ENCODE results near the gene YIF1A. TPM values are rescaled to one million over a fixed set of nuclear protein-coding genes. Genes with fewer than 3 reads are reported as not detected.

YIF1A gene
- polyA plus RNA-seq, 1 of the 3 experiments (the other 2 are of a cell fraction): 123 TPM

DNA sequence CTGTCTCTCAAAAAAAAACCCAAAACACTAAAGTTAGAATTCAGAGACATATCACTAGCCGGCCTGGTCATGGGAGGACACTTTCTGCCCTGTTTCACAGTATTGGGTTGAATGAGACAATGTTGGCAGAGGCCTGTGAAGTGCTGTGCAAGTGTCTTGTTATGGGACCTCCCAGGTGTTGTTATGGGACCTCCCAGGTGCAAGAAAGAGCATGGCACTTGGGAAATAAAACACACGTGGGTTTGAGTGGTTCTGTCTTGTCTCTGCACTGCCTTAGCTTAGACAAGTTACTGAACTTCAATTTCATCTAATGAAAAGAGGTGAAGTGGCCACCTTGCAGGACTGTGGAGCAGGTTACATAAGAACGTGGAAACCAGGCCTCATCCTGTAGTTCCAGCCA, 49.4 kb downstream of the YIF1A start:
- Histone ChIP-seq H3K36me3 (replicated peaks in 1 of 2; ENCODE audit: control insufficient read depth in 1 of 2, insufficient read depth in 2 of 2, low read length in 1 of 2) (peaks cover 20 to 90% of the 10 kb centered on the region in 2 experiments), H4K20me1 (ENCODE audit: insufficient read depth) (no peaks in the 10 kb centered on the region), H3K4me3 (ENCODE audit: low read depth in 2 of 2, low read length in 1 of 2) (no peak overlapping the region), H3K27ac (ENCODE audit: low read depth in 2 of 2, low read length in 1 of 2) (no peak overlapping the region), H3K4me1 (ENCODE audit: control insufficient read depth in 1 of 2, insufficient read depth in 2 of 2, low read depth in 1 of 2, low read length in 1 of 2) (no peaks in the 10 kb centered on the region), H3K79me2 (ENCODE audit: insufficient read depth) (no peaks in the 10 kb centered on the region), H3K27me3 (ENCODE audit: insufficient read depth) (no peaks in the 10 kb centered on the region), H3K9ac (no peak overlapping the region), H3K9me2 (no peaks in the 10 kb centered on the region), H3K4me2 (no peak overlapping the region), H2AFZ (ENCODE audit: low read depth) (no peak overlapping the region), H3F3A (replicated peaks; ENCODE audit: insufficient read depth) (no peaks in the 10 kb centered on the region), H3K9me3 (no peaks in the 10 kb centered on the region)
- no peak for DNase-seq
- TF ChIP-seq EZH2phosphoT487 (IDR thresholded peaks at IDR 0.05; ENCODE audit: borderline replicate concordance, low read depth): no peak
- no peak for TF ChIP-seq FOXM1 (IDR thresholded peaks at IDR 0.05; ENCODE audit: low read depth)
- TF ChIP-seq TCF12 (IDR thresholded peaks at IDR 0.05): no peak
- TF ChIP-seq, protein P1, sequence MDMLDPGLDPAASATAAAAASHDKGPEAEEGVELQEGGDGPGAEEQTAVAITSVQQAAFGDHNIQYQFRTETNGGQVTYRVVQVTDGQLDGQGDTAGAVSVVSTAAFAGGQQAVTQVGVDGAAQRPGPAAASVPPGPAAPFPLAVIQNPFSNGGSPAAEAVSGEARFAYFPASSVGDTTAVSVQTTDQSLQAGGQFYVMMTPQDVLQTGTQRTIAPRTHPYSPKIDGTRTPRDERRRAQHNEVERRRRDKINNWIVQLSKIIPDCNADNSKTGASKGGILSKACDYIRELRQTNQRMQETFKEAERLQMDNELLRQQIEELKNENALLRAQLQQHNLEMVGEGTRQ (IDR thresholded peaks at IDR 0.05; ENCODE audit: borderline replicate concordance, low read depth, low read length): no peak
- TF ChIP-seq REST (IDR thresholded peaks at IDR 0.05; ENCODE audit: low read depth, low read length): no peak
- no peak for TF ChIP-seq CTCF (IDR thresholded peaks at IDR 0.05)
- no peak for TF ChIP-seq SMC3 (IDR thresholded peaks at IDR 0.05; ENCODE audit: low read depth, low read length)
- no peak for TF ChIP-seq RFX5 (IDR thresholded peaks at IDR 0.05; ENCODE audit: low read length)
- WGBS (ENCODE audit: low lambda C conversion rate): 78% methylated on average over 2 of the region's 3 CpGs
- CTCF ChIA-PET: interaction anchor here (1.2 to 3.4 kb wide), 3 partner anchors 12 to 26 kb away, joined by 3 to 26 read pairs (median 4); no protein-coding TSS in a partner anchor
- POLR2A ChIA-PET: no interaction called here

GRCh38 chr11:66238786-66239413, 50.0 kb downstream of the YIF1A start:
- POLR2A ChIA-PET: interaction anchor here (0.7 kb wide), 1 partner anchor 19 kb away, joined by 3 read pairs; no protein-coding TSS in a partner anchor
- no peaks in the 10 kb centered on the region for H3K4me1 ChIP-seq (ENCODE audit: control insufficient read depth in 1 of 2, insufficient read depth in 2 of 2, low read depth in 1 of 2, low read length in 1 of 2)
- H3K36me3 ChIP-seq (replicated peaks in 1 of 2; ENCODE audit: control insufficient read depth in 1 of 2, insufficient read depth in 2 of 2, low read length in 1 of 2): peaks cover 16 to 90% of the 10 kb centered on the region in 2 experiments
- TF ChIP-seq REST (IDR thresholded peaks at IDR 0.05; ENCODE audit: low read depth, low read length): no peak
- no peak for TF ChIP-seq CHD2 (IDR thresholded peaks at IDR 0.05; ENCODE audit: low read length, partially characterized antibody)
- TF ChIP-seq NFIC (IDR thresholded peaks at IDR 0.05; ENCODE audit: borderline replicate concordance): no peak
- TF ChIP-seq CTCF (IDR thresholded peaks at IDR 0.05): no peak
- TF ChIP-seq GATA2 (CRISPR knock-in tag; IDR thresholded peaks at IDR 0.05): no peak
- TF ChIP-seq POLR2AphosphoS5 (IDR thresholded peaks at IDR 0.05; ENCODE audit: low read depth, low read length): no peak

More at GRCh38 chr11:66238786-66239413, 50.0 kb downstream of the YIF1A start:
- Histone ChIP-seq H3K4me2 (no peak overlapping the region), H3F3A (replicated peaks; ENCODE audit: insufficient read depth) (no peaks in the 10 kb centered on the region), H3K79me2 (ENCODE audit: insufficient read depth) (no peaks in the 10 kb centered on the region), H3K9me2 (no peaks in the 10 kb centered on the region), H3K27ac (ENCODE audit: low read depth in 2 of 2, low read length in 1 of 2) (no peak overlapping the region), H3K27me3 (ENCODE audit: insufficient read depth) (no peaks in the 10 kb centered on the region), H3K9me3 (no peaks in the 10 kb centered on the region), H3K9ac (no peak overlapping the region), H4K20me1 (ENCODE audit: insufficient read depth) (no peaks in the 10 kb centered on the region), H2AFZ (ENCODE audit: low read depth) (no peak overlapping the region), H3K4me3 (ENCODE audit: low read depth in 2 of 2, low read length in 1 of 2) (no peak overlapping the region)
- 96% methylated on average over 12 of the region's 17 CpGs for WGBS (ENCODE audit: low lambda C conversion rate)
- DNase-seq: no peak
- CTCF ChIA-PET: interaction anchor here (1.2 to 4.8 kb wide), 3 partner anchors 11 to 26 kb away, joined by 3 to 34 read pairs (median 4); no protein-coding TSS in a partner anchor

All from SK-N-SH (cell line).